ENCODE measurements around the gene PRR5. TPM values are rescaled to one million over a fixed set of nuclear protein-coding genes. Genes with fewer than 3 reads are reported as not detected.

Gene PRR5
- total and polyA plus RNA-seq, 2 donors (not counting 1 experiment from before 2014, with no cell fraction given), result 2.4 to 8.6 TPM

DNA sequence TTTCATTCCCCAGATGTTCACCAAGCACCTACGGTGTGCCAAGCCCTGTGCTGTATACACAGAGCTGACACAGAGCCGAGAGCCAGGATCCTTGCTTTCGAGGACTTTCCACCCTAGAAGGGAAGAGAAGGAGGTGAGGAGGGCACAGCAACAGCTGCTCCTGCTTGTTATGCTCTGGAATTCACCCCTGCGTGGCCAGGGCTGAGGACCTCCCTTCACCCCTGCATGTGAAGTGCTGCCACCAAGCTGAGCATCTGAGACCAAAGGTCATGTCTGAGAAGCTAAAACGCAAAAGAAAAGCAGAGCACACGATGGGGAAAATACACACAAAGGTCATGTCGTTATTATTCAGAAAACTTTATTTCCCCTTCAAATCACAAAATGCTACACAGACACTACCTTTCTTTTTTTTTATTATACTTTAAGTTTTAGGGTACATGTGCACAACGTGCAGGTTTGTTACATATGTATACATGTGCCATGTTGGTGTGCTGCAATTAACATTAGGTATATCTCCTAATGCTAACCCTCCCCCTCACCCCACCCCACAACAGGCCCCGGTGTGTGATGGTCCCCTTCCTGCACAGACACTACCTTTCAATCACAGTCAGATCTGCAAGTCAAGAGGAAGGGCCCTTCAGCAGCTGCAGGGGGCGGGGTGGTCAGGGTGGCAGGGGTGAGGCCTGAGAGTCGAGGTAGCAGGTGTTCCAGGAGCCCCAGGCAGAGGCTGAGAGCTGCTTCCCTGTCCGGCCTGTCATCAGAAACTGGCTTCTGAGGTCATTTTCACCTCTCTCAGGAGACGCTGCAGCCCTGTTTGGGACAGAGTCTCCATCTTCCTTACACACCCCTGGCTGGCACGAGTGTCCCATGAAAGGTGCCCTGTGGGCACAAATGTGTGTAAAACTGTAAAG is 40.1 kb upstream of the PRR5 start:
- H3K27ac ChIP-seq (ENCODE audit: insufficient read depth, low read length), result no peak overlapping the region
- no peak overlapping the region for H3K4me3 ChIP-seq (replicated peaks in 1 of 4; ENCODE audit: control extremely low read depth in 1 of 4, insufficient read depth in 1 of 4, low read depth in 3 of 4, low read length in 4 of 4)
- H3K9me3 ChIP-seq (ENCODE audit: control insufficient read depth, insufficient read depth, low read depth, low read length), result no peaks in the 10 kb centered on the region
- H3K9ac ChIP-seq (ENCODE audit: insufficient read depth, low read length), result no peak overlapping the region
- H3K79me2 ChIP-seq (ENCODE audit: control insufficient read depth, insufficient read depth, low read length), result no peaks in the 10 kb centered on the region
- H3K27me3 ChIP-seq (ENCODE audit: control insufficient read depth, insufficient read depth, low read length), result no peaks in the 10 kb centered on the region
- no peak overlapping the region for H2AFZ ChIP-seq (ENCODE audit: low read length)
- no peak for TF ChIP-seq EZH2 (IDR thresholded peaks at IDR 0.05; ENCODE audit: low read length, missing control alignments)
- TF ChIP-seq, protein P1, sequence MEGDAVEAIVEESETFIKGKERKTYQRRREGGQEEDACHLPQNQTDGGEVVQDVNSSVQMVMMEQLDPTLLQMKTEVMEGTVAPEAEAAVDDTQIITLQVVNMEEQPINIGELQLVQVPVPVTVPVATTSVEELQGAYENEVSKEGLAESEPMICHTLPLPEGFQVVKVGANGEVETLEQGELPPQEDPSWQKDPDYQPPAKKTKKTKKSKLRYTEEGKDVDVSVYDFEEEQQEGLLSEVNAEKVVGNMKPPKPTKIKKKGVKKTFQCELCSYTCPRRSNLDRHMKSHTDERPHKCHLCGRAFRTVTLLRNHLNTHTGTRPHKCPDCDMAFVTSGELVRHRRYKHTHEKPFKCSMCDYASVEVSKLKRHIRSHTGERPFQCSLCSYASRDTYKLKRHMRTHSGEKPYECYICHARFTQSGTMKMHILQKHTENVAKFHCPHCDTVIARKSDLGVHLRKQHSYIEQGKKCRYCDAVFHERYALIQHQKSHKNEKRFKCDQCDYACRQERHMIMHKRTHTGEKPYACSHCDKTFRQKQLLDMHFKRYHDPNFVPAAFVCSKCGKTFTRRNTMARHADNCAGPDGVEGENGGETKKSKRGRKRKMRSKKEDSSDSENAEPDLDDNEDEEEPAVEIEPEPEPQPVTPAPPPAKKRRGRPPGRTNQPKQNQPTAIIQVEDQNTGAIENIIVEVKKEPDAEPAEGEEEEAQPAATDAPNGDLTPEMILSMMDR (conservative IDR thresholded peaks at IDR 0.05 in 1 of 2, IDR thresholded peaks at IDR 0.05 in 1 of 2; ENCODE audit: low read depth in 1 of 2, low read length in 2 of 2), result no peak
- DNase-seq (ENCODE audit: low read depth in 2 of 2), result no peak
- no peak overlapping the region for H3K4me2 ChIP-seq (ENCODE audit: extremely low read depth, insufficient read depth, low read length)
- peaks cover 6% of the 10 kb centered on the region for H3K4me1 ChIP-seq (ENCODE audit: control insufficient read depth, extremely low read depth, insufficient read depth, low read length)
- no peaks in the 10 kb centered on the region for H3K36me3 ChIP-seq (ENCODE audit: control insufficient read depth, insufficient read depth, low read length)
- no peaks in the 10 kb centered on the region for H4K20me1 ChIP-seq (ENCODE audit: control insufficient read depth, extremely low read depth, insufficient read depth, low read length)

- no peaks in the 10 kb centered on the region for H4K20me1 ChIP-seq (ENCODE audit: control insufficient read depth, extremely low read depth, insufficient read depth, low read length)
- H3K9ac ChIP-seq (ENCODE audit: insufficient read depth, low read length), result no peak overlapping the region
- H3K27ac ChIP-seq (ENCODE audit: insufficient read depth, low read length), result no peak overlapping the region
- H3K4me3 ChIP-seq (replicated peaks in 1 of 4; ENCODE audit: control extremely low read depth in 1 of 4, insufficient read depth in 1 of 4, low read depth in 3 of 4, low read length in 4 of 4), result no peak overlapping the region
- H3K79me2 ChIP-seq (ENCODE audit: control insufficient read depth, insufficient read depth, low read length), result no peaks in the 10 kb centered on the region
- no peaks in the 10 kb centered on the region for H3K9me3 ChIP-seq (ENCODE audit: control insufficient read depth, insufficient read depth, low read depth, low read length)
- H2AFZ ChIP-seq (ENCODE audit: low read length), result no peak overlapping the region
- no peak for DNase-seq (ENCODE audit: low read depth in 2 of 2)
- no peak overlapping the region for H3K4me2 ChIP-seq (ENCODE audit: extremely low read depth, insufficient read depth, low read length)
- TF ChIP-seq, protein P1 (conservative IDR thresholded peaks at IDR 0.05 in 1 of 2, IDR thresholded peaks at IDR 0.05 in 1 of 2; ENCODE audit: low read depth in 1 of 2, low read length in 2 of 2), result no peak
- no peak for TF ChIP-seq EZH2 (IDR thresholded peaks at IDR 0.05; ENCODE audit: low read length, missing control alignments)
- H3K36me3 ChIP-seq (ENCODE audit: control insufficient read depth, insufficient read depth, low read length), result no peaks in the 10 kb centered on the region
- peaks cover 8% of the 10 kb centered on the region for H3K27me3 ChIP-seq (ENCODE audit: control insufficient read depth, insufficient read depth, low read length)
- H3K4me1 ChIP-seq (ENCODE audit: control insufficient read depth, extremely low read depth, insufficient read depth, low read length), result peaks cover 6% of the 10 kb centered on the region
Observed at GRCh38 chr22:44663256-44663999, 38.6 kb upstream of the PRR5 start.

GRCh38 chr22:44664149-44664548 is 37.9 kb upstream of the PRR5 start:
- DNase-seq (ENCODE audit: low read depth in 2 of 2), result peak; percentile 20 to 54
- no peak for TF ChIP-seq EZH2 (IDR thresholded peaks at IDR 0.05; ENCODE audit: low read length, missing control alignments)
- TF ChIP-seq, protein P1 (conservative IDR thresholded peaks at IDR 0.05 in 1 of 2, IDR thresholded peaks at IDR 0.05 in 1 of 2; ENCODE audit: low read depth in 1 of 2, low read length in 2 of 2), result no peak

More at GRCh38 chr22:44664149-44664548, 37.9 kb upstream of the PRR5 start:
- H3K79me2 ChIP-seq (ENCODE audit: control insufficient read depth, insufficient read depth, low read length), result no peaks in the 10 kb centered on the region
- H4K20me1 ChIP-seq (ENCODE audit: control insufficient read depth, extremely low read depth, insufficient read depth, low read length), result no peaks in the 10 kb centered on the region
- H3K4me1 ChIP-seq (ENCODE audit: control insufficient read depth, extremely low read depth, insufficient read depth, low read length), result peaks cover 3% of the 10 kb centered on the region
- peaks cover 10% of the 10 kb centered on the region for H3K27me3 ChIP-seq (ENCODE audit: control insufficient read depth, insufficient read depth, low read length)
- H2AFZ ChIP-seq (ENCODE audit: low read length), result no peak overlapping the region
- H3K4me2 ChIP-seq (ENCODE audit: extremely low read depth, insufficient read depth, low read length), result no peak overlapping the region
- H3K9me3 ChIP-seq (ENCODE audit: control insufficient read depth, insufficient read depth, low read depth, low read length), result no peaks in the 10 kb centered on the region
- no peak overlapping the region for H3K27ac ChIP-seq (ENCODE audit: insufficient read depth, low read length)
- no peak overlapping the region for H3K4me3 ChIP-seq (replicated peaks in 1 of 4; ENCODE audit: control extremely low read depth in 1 of 4, insufficient read depth in 1 of 4, low read depth in 3 of 4, low read length in 4 of 4)
- no peak overlapping the region for H3K9ac ChIP-seq (ENCODE audit: insufficient read depth, low read length)
- no peaks in the 10 kb centered on the region for H3K36me3 ChIP-seq (ENCODE audit: control insufficient read depth, insufficient read depth, low read length)
